ENCODE results near the gene LRRTM3.

Gene LRRTM3

GRCh38 chr10:66940965-66941364 lies 15.1 kb downstream of the LRRTM3 start:
- DNase-seq = no peak

- DNase-seq = no peak
Measured at GRCh38 chr10:66941491-66941890, 15.7 kb downstream of the LRRTM3 start.

DNA sequence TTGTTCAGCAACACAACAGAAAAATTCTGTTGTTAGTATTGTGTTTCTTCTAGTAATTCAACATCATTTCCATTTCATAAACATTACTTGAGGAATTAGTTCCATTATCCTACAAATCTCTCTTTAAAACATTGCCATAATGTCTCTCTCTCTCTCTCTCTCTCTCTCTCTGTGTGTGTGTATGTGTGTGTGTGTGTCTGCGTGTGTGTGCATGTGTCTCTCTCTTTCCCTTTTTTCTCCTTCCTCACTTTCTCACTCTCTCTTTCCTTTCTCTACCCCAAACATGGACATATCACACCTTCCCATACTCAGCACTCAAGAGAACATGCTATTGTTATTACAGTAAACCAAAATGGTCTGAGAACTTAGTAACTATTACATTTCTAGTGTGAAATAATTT lies 16.6 kb downstream of the LRRTM3 start:
- no peak for DNase-seq

GRCh38 chr10:66943590-66943989 lies 17.8 kb downstream of the LRRTM3 start:
- DNase-seq = no peak

GRCh38 chr10:66951896-66952295 lies 26.1 kb downstream of the LRRTM3 start:
- DNase-seq = no peak

GRCh38 chr10:66958466-66958865 lies 32.6 kb downstream of the LRRTM3 start:
- DNase-seq = no peak

- DNase-seq = no peak
Measured at GRCh38 chr10:66964946-66965345, 39.1 kb downstream of the LRRTM3 start.

- no peak for DNase-seq
Measured at GRCh38 chr10:66980246-66980815, 54.5 kb downstream of the LRRTM3 start.

GRCh38 chr10:66981361-66982052 lies 55.7 kb downstream of the LRRTM3 start:
- no peak for DNase-seq

- no peak for DNase-seq
Measured at GRCh38 chr10:66982053-66982420, 56.2 kb downstream of the LRRTM3 start.

GRCh38 chr10:66982792-66983474 lies 57.1 kb downstream of the LRRTM3 start:
- no peak for DNase-seq

DNA sequence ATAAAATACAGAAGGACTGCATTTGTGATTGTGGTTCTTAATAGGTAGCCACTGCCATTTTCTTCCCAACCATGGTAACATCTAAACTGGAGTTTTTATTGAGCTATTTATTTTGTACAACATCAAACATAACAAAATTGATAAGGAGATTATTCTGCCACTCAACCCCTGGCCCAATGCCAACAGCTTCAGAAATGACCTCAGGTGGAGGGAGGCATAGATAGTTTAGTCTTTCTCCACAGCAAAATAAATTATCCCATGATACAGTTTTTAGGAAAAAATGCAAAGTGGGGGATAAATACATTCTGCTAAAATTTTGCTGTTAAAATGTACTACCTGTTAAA lies 57.6 kb downstream of the LRRTM3 start:
- no peak for DNase-seq

GRCh38 chr10:66990143-66990830 lies 64.5 kb downstream of the LRRTM3 start:
- DNase-seq = no peak

DNA sequence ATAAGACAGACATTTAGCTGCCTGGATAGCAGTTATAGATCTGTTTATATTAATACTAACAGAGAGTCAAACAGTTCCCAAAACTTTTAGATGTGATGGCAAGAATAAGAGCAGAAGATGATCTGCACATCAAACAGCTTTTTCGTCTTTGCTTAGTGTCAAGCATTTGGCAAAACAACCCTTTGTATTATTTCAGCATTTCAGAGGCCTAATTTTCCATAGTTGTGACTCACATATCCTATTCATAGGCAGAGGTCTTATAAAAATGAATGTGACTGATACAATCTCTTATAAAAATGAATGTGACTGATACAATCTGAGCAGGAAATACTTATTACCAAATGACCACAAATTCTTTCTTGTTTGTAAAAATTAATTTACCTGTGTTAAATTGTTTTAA lies 71.2 kb downstream of the LRRTM3 start:
- no peak for DNase-seq

GRCh38 chr10:66999762-67000545 lies 74.1 kb downstream of the LRRTM3 start:
- no peak for DNase-seq

DNA sequence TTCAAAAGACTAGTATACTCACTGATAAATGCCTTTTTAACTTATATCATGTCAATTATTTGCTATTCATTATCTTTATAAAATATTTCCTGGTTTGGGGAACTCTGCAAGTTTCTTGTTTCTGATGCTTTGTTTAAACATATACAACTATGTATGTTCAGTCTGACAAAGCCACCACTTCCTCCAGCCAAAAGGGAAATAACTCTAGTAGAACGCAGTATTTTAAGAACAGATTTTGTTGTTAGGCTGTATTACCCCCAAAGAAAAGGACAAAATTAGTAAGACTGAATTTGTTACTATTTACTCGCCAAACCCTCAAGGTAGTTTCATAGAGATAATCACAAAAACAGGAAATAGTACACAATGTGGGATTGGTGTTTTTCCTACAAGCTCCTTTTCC lies 78.9 kb downstream of the LRRTM3 start:
- DNase-seq = no peak

DNA sequence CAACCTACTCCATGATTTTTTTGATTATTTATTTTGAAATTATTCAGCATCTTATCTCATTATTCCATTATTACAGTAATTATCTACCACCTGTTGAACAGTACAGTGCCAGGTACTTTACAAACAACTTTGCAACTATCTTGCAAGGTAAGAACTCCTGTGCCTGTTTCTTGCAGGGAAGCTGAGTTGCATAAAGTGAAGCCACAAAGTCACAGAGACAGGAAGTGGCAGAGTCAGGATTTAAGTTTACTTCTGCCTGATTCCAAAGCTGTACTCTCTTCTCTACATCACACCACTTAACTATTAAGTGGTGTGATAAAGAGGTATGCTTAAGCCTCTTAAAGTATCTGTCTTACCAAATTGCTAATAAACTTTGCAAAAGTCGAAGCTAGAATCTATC lies 80.1 kb downstream of the LRRTM3 start:
- DNase-seq = no peak

GRCh38 chr10:67011480-67011879 lies 85.6 kb downstream of the LRRTM3 start:
- no peak for DNase-seq

- DNase-seq = no peak
Measured at GRCh38 chr10:67011981-67012380, 86.1 kb downstream of the LRRTM3 start.

DNA sequence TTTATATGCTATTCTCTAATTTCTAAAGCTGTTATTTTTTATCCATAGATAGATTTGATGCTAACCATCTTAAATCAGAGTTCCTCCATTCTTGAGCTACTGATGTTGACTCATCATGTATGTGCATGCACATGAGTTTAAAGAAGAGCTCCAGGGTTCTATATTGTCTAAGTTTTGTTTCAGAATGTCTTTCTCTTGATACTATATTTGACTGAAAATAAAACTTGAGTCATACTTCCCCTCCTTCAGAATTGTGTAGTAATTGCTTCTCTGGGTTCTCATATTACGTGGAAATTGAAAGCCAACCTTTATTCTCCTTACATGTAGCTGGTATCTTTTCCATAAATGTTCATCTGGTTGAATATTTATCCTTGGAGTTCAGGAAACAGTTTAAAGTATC lies 89.4 kb downstream of the LRRTM3 start:
- no peak for DNase-seq

DNA sequence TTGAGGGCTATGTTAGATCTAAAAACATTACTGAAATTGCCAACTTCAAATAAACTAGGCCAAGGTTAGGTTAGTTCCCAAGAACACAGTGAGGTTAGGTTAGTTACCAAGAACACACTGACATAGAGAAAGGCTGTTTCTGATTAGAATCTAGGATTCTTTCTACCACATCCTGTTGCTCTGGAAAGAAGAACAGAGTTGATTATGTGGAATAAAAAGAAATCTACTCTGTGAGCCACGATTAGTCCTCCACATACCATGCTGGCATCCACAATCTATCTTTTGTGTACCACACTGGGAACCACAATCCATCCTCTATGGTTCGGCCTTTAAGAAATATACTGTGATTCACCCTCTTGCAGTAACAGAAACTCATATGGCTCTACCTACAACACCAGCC lies 91.4 kb downstream of the LRRTM3 start:
- DNase-seq = no peak

DNA sequence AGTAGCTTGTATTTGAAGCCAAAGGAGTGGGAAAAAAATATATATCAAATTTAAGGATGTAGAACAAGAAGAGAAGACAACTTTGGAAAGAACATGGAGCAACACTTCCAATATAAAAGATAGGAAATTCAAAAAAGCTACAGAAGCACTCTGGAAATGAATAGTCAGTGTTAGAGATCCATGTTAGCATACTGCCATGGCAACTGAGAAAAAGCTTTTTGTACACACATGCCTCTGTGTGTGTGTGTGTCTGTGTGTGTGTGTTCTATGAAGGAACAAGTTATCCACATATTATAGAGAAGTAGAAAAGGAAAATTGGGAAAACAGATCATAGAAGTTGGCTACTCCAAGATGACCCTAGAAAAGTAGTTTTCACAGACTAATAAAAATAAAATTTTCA lies 96.3 kb downstream of the LRRTM3 start:
- no peak for DNase-seq

DNA sequence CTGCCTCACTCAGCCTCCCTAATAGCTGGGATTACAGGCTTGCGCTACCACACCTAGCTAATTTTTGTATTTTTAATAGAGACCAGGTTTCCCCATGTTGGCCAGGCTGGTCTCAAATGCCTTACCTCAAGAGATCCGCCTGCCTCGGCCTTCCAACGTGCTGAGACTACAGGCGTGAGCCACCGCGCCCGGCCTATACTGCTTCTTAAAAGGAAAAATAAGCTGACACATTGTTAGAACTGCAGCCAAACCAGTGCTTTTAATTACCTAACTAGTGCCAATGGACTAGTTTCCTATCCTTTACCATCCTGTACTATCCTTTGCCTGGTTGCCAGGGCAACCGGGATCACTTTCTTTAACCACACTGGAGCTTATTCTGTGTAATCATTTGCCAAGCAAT lies 108.0 kb downstream of the LRRTM3 start:
- no peak for DNase-seq
